ENCODE measurements around the gene B4GALT1. TPM values are rescaled to one million over a fixed set of nuclear protein-coding genes. Genes with fewer than 3 reads are reported as not detected.

Gene B4GALT1
- total RNA-seq, 2 experiments from 2014 or later, result 41.2 to 41.4 TPM

DNA sequence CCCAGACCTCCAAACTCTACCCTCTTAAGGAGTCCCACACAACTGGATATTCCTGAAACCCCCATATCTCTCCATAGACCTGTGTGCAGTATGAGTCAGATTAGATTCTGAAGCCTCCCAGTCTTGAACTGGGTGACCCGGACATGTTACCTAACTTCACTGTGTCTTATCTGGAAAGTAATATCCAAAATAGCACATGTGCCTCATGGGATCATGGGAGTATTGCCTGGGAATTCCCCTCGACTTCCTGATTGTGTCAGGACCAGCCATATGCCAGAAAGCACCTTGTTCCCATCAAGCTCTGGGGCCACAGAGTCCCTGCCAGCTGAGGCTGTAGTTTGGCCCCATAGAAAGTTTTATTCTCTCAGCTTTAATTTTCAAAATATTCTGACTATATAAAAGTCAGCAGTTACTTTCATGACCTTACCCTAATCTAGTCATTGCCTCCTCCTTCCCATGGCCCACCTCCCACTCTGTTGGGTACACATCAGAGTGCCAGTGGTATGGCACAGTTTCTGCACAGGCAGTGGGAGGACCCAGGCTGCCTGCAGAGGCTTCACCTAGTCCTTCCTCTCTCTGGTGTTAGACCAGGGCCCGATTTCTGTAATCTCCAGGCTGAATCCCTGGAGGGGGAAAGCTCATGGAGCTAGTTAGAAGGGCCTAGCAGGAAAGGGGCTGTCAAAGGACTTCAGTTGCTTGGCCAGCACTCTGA, 19.5 kb upstream of the B4GALT1 start:
- DNase-seq (no peak), ATAC-seq (no peak)
- intact Hi-C loops (cut with micrococcal nuclease), result no loop called here
- Mint-ChIP-seq H3K27ac (no peak overlapping the region), H3K36me3 (ENCODE audit: low read depth) (no peaks in the 10 kb centered on the region), H3K27me3 (no peaks in the 10 kb centered on the region), H3K4me1 (ENCODE audit: low read depth) (no peaks in the 10 kb centered on the region), H3K9me3 (no peaks in the 10 kb centered on the region), H3K4me3 (no peak overlapping the region)
- TF ChIP-seq, protein P1, sequence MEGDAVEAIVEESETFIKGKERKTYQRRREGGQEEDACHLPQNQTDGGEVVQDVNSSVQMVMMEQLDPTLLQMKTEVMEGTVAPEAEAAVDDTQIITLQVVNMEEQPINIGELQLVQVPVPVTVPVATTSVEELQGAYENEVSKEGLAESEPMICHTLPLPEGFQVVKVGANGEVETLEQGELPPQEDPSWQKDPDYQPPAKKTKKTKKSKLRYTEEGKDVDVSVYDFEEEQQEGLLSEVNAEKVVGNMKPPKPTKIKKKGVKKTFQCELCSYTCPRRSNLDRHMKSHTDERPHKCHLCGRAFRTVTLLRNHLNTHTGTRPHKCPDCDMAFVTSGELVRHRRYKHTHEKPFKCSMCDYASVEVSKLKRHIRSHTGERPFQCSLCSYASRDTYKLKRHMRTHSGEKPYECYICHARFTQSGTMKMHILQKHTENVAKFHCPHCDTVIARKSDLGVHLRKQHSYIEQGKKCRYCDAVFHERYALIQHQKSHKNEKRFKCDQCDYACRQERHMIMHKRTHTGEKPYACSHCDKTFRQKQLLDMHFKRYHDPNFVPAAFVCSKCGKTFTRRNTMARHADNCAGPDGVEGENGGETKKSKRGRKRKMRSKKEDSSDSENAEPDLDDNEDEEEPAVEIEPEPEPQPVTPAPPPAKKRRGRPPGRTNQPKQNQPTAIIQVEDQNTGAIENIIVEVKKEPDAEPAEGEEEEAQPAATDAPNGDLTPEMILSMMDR (IDR thresholded peaks at IDR 0.05), result no peak
- POLR2A ChIA-PET, result no interaction called here
- CTCF ChIA-PET, result interaction anchor here (1.3 kb wide), 1 partner anchor 16 kb away, joined by 4 read pairs; no protein-coding TSS in a partner anchor

DNA sequence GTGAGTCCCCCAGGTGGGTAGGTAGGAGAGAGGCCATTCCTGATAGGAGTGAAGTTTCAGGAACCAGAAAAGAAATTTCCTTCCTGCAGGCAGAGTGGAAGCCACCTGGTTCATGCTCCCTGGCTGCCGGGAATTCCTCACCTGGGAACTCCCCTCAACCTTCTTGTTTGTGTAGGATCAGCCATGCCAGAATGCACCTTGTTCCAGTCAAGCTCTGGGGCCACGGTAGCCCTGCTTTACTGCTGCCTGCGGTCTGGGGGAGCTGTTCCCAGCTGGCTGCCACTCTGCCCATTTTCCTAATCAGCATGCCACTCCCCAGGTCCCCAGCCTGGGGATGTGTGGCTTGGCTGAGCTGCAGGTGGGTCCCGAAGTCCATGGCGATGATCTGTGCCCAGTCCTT, 18.7 kb upstream of the B4GALT1 start:
- H3K27ac Mint-ChIP-seq, result no peak overlapping the region
- no peaks in the 10 kb centered on the region for H3K4me1 Mint-ChIP-seq (ENCODE audit: low read depth)
- no peak overlapping the region for H3K4me3 Mint-ChIP-seq
- H3K9me3 Mint-ChIP-seq, result no peaks in the 10 kb centered on the region
- H3K27me3 Mint-ChIP-seq, result no peaks in the 10 kb centered on the region
- ChIA-PET POLR2A (no interaction called here), CTCF (no interaction called here)
- intact Hi-C loops (cut with micrococcal nuclease), result no loop called here
- no peak for ATAC-seq
- no peaks in the 10 kb centered on the region for H3K36me3 Mint-ChIP-seq (ENCODE audit: low read depth)
- DNase-seq, result no peak
- TF ChIP-seq, protein P1 (IDR thresholded peaks at IDR 0.05), result no peak

DNA sequence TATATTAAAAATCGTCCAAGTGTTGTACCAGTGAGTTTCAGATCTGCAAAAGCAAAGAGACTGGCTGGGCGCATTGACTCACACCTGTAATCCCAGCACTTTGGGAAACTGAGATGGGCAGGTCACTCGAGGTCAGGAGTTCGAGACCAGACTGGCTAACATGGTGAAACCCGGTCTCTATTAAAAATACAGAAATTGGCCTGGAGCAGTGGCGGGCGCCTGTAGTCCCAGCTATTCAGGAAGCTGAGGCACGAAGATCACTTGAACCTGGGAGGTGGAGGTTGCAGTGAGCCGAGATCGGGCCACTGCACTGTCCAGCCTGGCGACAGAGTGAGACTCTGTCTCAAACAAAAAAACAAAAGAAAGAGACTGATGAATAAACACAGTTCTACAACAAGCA, 18.3 kb upstream of the B4GALT1 start:
- Mint-ChIP-seq H3K9me3 (no peaks in the 10 kb centered on the region), H3K4me3 (no peak overlapping the region), H3K27me3 (no peaks in the 10 kb centered on the region), H3K4me1 (ENCODE audit: low read depth) (no peaks in the 10 kb centered on the region), H3K36me3 (ENCODE audit: low read depth) (no peaks in the 10 kb centered on the region), H3K27ac (no peak overlapping the region)
- ChIA-PET CTCF (no interaction called here), POLR2A (no interaction called here)
- TF ChIP-seq, protein P1 (IDR thresholded peaks at IDR 0.05), result no peak
- DNase-seq (no peak), ATAC-seq (no peak)
- intact Hi-C loops (cut with micrococcal nuclease), result no loop called here

DNA sequence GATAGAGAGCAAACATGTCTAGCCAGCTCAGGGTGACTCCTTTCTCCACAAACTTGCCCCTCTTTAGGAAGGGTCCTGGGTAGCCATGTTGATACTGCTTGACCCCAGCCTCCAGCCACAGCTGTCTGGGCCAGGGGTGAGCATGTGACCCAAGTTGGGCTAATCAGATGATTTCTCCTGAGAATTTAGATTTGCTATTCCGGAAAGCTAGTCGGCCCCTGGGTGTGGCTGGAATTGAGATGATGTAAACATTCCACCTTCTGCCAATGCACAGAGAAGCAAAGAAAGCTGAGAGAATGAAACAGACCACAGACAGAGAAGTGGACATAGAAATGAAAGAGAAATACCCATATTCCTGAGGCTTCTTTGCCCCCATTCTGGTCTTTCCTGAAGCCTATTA, 17.8 kb upstream of the B4GALT1 start:
- intact Hi-C loops (cut with micrococcal nuclease), result no loop called here
- CTCF ChIA-PET, result interaction anchor here (0.8 to 1.3 kb wide), 4 partner anchors 8 to 42 kb away, joined by 3 to 5 read pairs (median 4); no protein-coding TSS in a partner anchor
- no peaks in the 10 kb centered on the region for H3K36me3 Mint-ChIP-seq (ENCODE audit: low read depth)
- no peak overlapping the region for H3K27ac Mint-ChIP-seq
- H3K4me1 Mint-ChIP-seq (ENCODE audit: low read depth), result no peaks in the 10 kb centered on the region
- TF ChIP-seq, protein P1 (IDR thresholded peaks at IDR 0.05), result no peak
- POLR2A ChIA-PET, result no interaction called here
- no peaks in the 10 kb centered on the region for H3K9me3 Mint-ChIP-seq
- no peak overlapping the region for H3K4me3 Mint-ChIP-seq
- DNase-seq (no peak), ATAC-seq (no peak)
- H3K27me3 Mint-ChIP-seq, result no peaks in the 10 kb centered on the region

DNA sequence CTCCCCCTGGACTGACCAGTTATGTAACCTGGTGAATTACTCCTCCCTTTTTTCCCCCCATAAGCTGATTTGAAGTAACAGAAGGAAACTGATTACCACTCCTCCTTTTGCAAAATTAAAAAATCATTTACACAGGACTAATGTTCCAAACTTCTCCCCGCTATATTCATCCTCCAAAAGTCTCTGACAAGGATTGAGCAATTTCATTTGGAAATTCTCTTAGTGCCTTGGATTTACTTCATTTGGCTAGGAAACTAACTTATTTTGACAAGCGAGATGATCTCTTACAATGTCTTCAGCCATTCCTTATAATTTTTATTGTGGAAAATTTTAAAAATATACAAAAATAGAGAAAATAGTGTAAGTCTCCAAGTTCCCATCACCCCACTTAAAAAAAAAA, 15.4 kb upstream of the B4GALT1 start:
- TF ChIP-seq, protein P1 (IDR thresholded peaks at IDR 0.05), result no peak
- H3K27ac Mint-ChIP-seq, result no peak overlapping the region
- intact Hi-C loops (cut with micrococcal nuclease), result no loop called here
- H3K36me3 Mint-ChIP-seq (ENCODE audit: low read depth), result no peaks in the 10 kb centered on the region
- CTCF ChIA-PET, result interaction anchor here (0.8 kb wide), 1 partner anchor 44 kb away, joined by 3 read pairs; no protein-coding TSS in a partner anchor
- H3K9me3 Mint-ChIP-seq, result no peaks in the 10 kb centered on the region
- POLR2A ChIA-PET, result no interaction called here
- no peak for DNase-seq
- no peak overlapping the region for H3K4me3 Mint-ChIP-seq
- ATAC-seq, result no peak
- no peaks in the 10 kb centered on the region for H3K4me1 Mint-ChIP-seq (ENCODE audit: low read depth)
- no peaks in the 10 kb centered on the region for H3K27me3 Mint-ChIP-seq

Measured in activated CD8-positive, alpha-beta T cell treated with anti-CD3 and anti-CD28 coated beads for 36 hours (primary cell).